SK-N-MC (cell line): ENCODE results near the gene WNT6.

Source experiments
- EZH2 ChIP-seq: fragments of 200-600 bp; sonication (generic); IDR thresholded peaks from one replicate; pipeline ENCODE4 v1.6.1; 2017; ENCODE audit warnings: antibody characterized with exemption
- POLR2AphosphoS5 ChIP-seq: IDR thresholded peaks from 2 replicates; pipeline ENCODE4 v1.6.1; 2012; ENCODE audit warnings: mild to moderate bottlenecking, low read depth, low read length, borderline replicate concordance

- TF ChIP-seq EZH2: no peak
- TF ChIP-seq POLR2AphosphoS5: no peak
Measured at GRCh38 chr2:218863021-218863520, 3.5 kb downstream of the WNT6 start.
